Islet precursor cell (in vitro differentiated cells): Measurements from ENCODE around the gene BIRC7.

Experiments
- DNase-seq: peaks from one replicate; pipeline ENCODE4 v3.0.0-alpha.2; 2018

The BIRC7 gene

DNA sequence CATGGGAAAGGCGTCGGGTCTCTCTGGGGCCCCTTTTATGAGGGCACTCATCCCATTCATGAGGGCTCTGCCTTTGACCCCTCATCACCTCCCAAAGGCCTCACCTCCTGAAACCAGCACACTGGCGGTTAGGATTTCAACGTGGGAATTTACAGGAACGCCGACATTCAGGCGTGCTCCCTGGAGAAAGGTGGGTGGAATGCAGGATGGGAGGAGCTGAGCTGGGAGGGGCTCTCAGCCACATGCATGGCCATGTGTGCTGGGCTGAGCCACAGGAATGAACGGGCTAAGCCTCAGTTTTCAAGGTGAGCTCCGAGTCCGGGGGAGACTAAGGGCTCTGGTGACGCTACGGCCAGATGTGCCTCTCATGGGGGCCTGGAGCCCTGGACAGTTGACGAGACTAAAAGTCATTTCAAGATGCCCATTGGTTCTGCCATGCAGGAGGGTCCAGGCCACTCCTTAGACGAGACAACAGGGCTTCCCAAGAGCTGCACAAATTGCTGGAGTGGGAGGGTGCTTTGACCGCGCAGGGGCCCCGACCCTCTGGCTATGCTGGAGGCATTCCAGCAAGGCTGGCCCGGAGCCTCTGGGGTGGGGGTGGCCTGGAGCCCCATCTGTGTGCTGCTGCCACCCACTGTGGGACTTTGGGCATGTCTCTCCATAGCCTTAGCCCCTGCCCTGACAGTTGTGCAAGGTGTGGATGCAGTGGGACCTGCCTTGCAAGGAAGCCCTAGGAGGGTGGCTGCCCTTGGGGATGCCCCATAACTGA lies 33.1 kb downstream of the BIRC7 start:
- peak; percentile 79 for DNase-seq

DNA sequence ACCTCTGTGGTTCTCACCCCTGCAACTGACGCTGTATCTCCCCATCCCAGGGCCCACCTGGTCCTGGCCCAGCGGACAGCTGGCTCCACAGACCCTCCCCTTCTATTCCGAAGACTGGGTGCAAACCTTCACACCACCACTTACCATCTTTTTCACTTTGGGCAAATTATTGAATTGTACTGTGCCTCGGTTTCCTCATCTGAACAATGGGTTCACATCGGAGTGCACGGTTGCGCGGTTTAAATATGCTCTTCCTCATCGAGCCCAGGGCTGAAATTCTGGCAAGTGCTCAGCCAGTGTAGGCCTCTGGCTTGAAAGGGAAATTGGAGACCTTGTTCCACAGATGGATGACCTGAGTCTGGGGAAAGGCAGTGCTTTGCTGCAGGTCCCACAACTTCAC lies 34.0 kb downstream of the BIRC7 start:
- no peak for DNase-seq

DNA sequence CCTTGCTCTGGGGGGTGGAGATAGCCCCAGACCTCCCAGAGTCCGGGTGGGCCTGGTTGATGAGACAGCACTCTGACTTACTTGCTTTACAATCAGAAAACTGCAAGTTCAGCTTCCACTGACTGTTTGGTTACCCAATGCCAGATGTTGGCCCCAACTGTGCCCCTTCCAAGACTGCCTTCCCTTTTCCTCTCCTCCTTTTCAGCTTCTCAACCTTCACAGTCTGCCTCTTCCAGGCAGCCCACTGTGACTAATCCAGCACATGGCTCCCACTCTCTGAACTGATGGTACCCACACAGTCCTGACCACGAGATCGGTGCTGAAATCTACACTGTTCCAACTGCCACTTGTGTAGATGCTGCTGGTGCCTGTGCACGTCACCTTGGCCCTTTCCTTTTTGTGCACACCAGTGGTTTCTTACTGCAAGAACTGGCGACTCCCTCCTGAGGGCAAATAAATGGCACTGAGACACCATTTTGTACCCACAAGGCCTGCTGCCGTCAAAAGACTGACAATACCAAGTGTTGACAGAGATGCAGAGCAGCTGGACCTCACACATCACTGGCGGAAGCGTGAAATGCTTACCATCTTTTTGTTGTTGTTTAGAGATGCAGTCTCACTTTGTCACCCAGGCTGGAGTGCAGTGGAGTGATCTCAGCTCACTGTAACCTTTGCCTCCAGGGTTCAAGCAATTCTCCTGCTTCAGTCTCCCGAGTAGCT lies 35.1 kb downstream of the BIRC7 start:
- no peak for DNase-seq

DNA sequence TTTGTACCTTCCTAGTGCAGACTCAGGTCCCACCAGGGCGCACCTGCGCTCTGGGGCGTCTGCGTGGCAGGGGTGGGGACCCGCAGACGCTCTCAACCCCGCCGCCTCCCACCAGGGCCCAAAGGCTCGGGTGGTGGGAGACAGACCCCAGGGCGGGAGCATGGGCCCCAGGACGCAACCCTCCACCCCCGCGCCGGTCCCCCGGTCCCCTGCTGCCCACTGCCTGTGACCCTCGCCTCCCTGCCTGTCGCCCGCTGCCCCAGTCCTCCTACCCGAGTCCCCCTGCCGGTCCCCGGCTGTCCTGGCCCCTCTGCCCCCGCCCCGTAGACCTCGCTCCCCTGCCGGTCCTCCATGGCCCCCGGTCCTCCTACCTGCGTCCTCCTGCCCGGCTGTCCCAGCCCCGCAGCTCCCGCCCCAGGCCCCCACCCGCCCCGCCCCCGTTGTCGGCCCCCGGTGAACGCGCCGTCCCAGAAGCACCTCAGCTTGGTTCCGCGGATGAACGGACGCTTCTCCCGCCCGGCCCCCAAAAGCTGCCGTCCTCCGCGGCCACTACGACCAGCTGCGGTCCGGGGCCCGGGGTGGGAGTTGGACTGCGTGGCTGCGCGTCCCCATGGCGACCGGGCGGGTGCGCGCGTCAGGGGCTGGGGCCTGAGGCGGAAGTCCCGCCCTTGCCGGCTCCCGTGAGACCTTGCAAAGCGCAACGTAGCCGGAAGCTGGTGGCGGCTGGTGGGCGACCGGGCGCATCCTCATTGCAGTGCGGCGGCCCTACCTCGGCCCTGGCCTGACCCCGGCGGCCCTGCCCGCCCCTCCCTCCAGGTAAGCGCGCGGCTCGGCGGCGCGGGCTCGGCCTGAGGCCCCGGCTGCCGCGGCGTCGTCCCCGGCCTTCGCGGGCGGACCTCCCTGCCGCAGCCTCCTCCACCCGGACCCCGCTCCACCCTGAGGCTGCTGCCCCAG lies 36.7 kb downstream of the BIRC7 start, which contains the start of gene ARFGAP1:
Gene ARFGAP1 (plus strand): TSS at position 709 of the 954 bp plus-strand sequence. CDS start 2,768 bp downstream, outside the sequence.
- peak; percentile 96 for DNase-seq

DNA sequence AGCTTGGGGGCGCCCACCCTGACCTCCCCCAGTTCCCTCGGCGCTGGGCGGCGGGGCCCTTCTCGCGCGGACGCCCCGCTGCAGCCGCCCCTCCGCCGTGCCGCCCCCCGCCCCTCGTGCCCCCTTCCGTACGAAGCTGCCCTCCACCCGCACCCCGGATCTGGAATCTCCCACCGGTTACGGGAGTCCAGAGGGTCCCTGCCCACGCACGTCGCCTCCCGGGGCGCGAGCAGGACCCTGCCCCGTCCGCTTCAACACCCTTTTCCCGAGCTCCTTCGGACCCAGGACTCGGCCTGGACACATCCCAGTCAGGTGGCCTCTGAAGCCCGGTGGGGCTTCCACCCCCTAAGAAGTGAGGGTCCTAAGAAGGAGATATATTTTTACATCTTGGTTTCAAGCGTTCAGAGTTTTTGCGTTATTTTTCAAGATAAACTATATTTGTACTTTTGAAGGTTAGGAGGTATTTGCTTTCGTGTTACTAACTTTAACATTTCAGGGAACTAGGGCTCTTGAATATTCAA lies 37.4 kb downstream of the BIRC7 start:
- no peak for DNase-seq

DNA sequence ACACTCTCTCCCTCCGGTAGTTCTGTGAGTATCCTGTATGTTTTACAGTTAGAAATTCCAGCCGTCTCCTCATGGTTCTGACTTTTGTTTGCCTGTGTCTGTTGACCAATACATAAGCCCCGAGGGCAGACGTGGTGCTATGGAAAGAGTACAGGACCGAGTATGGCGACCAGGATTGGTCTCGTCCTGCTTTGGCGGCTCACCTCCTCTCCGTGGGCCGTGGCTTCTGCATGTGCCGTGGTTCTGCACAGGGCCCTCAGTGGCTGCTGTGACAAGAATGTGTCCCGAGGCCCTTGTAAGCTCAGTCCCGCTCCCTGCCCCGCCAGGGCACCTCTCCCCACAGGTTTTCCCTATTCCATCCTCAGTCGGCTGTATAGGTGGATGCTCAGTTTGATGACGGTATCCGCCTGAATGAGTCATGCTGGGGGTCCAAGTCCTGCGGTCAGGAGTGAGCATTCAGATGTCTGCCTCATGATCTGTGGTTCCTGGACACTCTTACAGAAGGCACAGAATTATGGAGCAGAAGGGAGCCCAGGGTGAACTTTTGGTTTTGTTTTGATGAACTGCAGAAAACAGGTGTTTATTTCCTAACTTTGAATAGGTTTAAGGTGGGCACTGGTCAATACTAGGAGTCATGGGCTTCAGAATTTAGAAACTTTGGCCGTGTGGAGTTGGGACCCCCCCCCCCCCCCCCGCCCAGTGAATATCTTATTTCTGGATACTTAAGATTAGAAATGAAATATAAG lies 38.1 kb downstream of the BIRC7 start:
- DNase-seq = peak; percentile 60

DNA sequence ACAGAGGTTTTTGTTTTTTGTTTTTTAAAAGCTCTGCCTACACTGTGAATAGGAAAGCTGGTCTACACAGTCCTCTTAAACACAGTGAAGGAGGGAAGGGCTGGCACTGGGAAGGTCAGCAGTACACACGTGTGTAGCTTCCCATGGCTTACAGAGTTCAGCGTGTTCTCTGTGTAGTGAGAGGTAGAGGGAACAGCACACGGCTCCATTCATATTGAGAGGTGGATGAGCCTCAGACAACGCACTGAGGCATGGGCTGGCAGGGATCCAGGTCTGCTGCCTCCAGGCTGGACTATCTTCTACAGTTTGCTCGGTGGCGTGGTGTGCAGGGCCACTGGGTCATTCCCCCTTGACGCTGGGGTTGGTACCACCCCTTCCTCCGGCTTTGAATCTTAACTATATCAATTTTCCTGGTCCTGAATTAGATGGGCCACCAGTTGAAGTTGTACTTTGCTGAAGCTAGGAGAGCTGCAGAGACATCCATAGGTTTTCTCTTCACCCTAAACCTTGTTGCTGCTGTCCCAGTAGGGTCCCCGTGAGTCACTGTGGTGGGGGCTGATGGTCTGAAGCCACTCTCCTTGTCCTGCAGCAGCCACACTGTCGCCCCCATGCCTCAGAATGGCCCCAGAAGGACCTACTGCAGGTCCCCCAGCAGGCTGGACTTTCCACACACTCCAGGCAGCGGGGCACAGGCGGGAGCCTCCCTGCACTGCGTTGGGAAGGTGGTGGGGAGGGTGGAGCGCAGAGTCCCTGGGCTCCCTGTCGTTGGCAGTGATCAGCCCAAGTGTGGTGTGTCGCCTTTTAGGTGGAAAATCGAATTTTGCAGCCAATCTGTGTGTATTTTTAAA lies 38.9 kb downstream of the BIRC7 start:
- no peak for DNase-seq

DNA sequence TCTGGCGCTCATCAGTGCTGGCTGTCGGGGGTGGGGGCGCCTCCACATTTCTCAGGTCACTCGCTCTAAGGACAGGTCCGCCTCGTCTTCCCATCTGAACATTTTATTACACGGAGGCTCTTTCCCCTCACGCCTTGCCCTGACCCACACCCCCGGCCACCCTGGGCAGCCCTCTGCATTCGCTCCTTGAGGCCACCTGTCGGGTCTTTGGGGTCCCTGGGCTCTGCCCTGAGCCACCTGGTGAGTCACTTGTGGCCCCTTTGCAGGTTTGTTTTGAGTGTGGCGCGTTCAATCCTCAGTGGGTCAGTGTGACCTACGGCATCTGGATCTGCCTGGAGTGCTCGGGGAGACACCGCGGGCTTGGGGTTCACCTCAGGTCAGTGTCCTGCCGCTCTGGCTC lies 40.1 kb downstream of the BIRC7 start:
- DNase-seq = no peak

DNA sequence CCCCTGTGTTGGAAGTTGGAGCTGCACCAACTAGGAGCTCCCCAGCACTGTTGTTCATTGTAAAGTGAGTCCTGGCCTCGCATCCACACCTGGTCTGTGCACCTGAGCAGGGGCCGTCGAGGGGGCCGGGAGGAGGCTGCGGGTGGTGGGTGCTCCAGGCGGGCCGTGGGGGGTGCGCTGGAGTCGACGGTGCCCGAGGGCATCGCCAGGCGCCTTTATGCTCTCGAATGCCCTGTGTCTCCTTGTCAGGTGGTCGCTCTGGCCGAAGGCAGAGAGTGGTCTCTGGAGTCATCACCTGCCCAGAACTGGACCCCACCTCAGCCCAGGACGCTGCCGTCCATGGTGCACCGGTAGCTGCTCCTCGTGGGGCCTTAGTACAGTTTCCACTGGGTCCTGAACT lies 41.3 kb downstream of the BIRC7 start:
- DNase-seq = no peak

DNA sequence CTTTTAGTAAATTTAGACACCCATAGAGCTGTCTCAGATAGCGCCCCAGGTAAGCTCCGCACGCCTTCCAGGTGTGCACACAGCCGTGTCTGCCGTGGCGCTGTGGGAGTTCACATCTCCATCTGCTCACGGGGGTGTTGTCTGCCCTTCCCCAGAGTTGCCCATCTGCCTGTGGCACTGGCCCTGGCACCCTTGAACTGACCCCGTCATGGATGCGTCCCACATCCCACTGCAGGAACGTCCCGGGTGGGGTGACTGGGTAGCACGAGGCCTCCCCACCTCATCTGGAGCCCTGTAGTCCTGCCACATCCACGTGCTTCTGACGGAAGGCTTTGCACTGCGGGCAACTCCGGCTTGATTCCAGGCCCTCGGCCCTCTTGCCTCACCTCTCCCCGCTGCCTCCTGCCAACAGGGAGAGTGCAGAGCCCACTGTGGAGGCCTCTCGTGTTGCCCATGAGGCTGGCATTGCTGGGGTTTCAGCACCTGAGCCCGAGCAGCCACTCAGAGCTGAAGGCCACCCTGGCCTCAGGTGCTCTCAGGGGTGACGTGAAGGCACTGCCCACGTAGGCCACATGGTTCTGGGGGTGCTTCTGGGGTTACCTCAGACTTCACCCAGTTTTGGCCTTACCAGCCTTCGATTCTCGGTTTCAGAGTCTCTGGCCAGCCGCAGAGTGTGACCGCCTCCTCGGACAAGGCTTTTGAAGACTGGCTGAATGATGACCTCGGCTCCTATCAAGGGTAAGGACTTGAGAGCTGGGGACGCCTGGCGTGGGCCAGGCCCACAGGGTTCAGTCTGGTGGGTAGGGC lies 42.0 kb downstream of the BIRC7 start:
- no peak for DNase-seq

DNA sequence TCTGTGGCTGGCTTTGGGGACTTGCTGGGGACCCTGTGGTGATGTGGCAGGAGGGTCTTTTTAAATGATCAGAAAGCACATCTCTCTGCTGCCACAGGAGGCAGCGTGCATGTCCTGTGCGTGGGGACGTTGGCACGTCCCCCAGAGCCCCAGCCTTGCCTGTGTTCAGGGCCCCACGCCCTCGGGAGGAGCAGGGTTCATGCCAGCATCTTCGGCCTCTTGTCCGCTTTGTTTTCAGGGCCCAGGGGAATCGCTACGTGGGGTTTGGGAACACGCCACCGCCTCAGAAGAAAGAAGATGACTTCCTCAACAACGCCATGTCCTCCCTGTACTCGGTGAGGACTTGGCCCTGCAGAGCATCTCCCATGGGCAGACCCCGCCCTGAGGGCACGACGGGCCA lies 43.0 kb downstream of the BIRC7 start:
- no peak for DNase-seq

DNA sequence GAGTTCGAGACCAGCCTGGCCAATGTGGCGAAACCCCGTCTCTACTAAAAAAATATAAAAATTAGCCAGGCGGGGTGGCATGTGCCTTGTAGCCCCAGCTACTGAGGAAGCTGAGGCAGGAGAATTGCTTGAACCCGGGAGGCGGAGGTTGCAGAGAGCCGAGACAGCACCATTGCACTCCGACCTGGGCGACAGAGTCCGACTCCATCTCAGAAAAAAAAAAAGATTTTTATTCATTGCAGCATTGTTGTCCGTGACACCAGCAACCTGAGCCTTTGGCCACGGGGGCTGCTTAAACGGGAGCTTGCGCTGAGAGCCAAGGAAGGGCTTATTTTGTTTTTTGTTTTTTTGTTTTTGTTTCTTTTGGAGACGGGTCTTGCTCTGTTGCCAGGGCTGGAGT lies 44.2 kb downstream of the BIRC7 start:
- DNase-seq = no peak

DNA sequence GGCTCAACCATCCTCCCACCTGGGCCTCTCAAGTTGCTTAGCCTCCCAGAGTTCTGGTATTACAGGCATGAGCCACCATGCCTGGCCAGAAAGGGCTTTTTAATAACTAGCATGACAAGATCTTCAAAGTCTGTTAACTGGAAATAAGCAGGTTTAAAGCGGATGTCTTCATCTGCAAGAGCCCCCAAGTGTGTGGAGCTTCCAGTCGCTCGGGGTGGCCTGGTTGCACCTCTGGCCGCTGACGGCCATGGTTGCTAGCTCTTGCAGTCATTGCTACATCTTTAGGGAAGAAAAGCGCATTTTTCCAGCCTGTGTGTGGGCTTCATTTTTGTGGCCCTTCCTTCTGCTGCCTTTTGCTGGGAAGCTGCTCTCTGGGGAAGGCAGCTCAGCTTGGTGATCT lies 44.7 kb downstream of the BIRC7 start:
- no peak for DNase-seq

DNA sequence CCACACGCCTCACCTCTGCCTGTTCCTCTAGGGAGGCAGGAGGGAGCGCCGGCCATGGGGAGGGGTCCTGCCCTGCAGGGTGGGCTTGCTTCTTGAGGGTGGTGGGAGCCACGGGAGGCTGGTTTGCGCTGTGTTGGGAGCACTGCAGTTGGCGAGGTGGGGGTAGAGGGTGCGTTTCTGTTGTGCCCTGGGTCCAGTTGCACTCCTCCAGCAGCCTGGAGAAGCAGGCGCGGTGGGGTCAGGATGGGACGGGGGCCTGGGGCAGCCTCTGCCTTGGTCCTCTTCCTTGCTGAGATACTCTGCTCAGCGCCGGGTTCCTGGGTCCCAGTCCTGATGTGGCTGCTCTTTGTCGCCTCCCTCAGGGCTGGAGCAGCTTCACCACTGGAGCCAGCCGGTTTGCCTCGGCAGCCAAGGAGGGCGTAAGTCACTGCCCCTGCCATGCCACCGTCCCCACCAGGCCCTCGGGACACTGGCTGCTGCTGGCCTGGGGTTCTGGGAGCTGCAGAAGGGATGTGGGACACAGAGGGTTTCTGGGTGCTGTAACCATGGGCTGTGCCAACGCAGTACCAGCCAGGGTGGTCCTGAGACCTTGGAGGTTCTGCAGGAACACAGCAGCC lies 45.3 kb downstream of the BIRC7 start:
- DNase-seq = peak; percentile 72

DNA sequence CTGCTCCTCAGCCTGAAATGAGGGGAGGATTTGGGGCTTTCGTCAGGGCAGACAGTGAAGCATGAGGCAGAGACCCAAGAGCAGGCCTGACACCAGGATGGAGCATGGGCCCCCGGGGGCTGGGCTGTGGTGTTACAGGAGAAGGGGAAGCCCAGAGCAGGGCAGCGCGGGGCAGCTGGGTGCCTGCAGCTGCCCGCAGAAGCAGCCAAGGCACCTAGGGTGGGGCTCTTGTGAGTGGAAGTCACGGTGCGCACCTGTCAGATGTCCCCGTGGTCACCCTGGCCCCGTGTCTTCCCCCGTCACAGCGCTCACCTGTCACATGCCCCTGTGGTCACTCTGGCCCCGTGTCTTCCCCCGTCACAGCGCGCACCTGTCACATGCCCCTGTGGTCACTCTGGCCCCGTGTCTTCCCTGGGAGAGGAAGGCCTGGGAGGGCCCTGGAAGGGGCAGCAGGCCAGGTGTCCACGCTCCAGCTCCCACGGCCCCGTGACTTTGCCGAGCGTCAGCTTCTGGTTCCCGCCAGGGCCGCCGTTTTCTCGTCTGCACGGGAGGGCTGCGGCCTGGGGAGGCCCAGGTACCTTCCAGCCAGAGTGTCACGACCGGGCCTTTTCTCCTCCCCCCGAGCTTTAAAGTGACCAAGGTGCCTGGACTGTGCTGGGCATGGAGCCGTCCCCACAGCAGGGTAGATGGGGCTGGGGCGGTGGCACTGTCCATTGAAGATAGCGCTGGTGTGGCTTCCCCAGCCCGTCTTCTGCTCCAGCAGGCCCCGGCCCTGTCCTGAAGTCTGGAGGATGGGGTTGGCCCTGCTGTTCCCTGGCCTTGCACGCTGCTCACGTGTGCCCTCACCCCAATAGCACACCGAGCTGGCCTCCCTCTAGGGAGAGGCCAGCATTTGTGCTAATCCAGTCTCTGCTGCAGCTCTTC lies 46.3 kb downstream of the BIRC7 start:
- DNase-seq = no peak

DNA sequence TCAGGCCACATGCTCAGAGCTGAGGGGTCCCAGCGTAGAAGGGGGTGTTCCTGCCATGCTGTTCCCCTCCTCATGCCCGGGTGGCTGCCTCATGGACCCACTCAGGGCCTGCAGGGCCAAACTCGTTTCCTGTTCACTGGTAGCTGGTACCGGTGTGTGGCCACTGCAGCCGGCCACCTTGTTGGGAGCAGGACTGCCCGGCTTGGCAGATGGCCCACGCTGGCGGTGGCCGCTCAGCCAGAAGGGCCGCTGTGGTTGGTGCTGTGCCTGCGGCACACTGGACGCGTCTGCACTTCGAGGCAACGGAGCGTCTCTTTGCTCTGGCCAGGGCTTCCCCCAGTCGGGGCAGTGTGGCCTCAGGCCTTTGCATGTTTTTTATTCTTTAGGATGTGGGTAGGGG lies 47.2 kb downstream of the BIRC7 start:
- no peak for DNase-seq

DNA sequence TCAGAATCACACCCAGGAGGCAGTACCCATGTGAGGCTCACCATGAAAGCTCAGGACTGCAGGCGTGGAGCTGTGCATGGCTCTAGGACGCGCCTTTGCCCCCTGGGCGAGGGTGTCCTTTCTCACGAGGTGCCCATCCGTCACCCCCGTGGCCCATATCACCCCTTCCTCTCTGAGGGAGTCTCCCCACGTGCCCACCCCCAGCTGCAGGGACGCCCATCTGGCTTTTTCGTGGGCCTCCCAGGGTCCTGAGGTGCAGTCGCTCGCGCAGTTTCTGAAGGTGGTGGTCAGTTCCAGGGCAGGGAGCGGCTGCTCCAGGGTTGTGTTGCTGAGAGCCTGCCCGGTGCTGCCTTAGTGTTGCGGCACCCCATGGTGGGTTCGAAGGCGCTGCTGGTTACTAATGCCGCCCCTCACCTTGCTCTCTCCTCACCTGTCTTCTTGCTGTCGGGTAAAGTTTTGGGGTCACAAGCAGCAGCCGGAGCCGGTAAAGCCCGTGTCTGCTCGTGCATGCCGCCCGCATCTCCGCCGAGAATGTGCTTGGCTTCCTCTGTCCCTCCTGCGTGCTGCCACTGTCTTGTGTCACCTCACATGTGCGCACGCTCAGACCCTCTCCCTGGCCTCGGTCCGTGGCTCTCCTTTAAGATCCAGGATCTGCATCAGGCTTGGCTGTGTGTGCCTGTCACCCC lies 47.8 kb downstream of the BIRC7 start:
- no peak for DNase-seq

DNA sequence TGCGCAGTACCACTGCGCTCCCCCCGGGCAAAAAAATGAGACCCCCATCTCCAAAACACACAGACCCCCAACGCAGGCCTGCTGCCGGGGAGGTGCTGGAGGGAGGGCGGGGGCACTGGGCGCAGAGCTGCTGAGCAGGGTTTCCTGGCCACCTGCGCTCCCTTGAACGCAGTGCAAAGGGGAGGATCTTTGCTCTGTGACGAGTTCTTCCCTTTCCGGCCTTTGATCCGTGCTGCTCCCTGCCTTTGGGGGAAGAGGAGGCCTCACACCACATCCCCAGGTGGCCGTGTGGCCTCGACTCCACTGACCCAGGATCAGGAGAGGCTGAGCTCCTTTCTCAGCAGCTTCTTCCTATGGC lies 48.4 kb downstream of the BIRC7 start:
- DNase-seq = no peak
